GM19452 (cell line): Measurements from ENCODE around the gene SORBS2.

Experiments used
- ATAC-seq: cut with Tn5 transposase; IDR thresholded peaks from one replicate; pipeline ENCODE4 v1.9.1; 2021; ENCODE audit not compliant: unreplicated experiment

Gene SORBS2

DNA sequence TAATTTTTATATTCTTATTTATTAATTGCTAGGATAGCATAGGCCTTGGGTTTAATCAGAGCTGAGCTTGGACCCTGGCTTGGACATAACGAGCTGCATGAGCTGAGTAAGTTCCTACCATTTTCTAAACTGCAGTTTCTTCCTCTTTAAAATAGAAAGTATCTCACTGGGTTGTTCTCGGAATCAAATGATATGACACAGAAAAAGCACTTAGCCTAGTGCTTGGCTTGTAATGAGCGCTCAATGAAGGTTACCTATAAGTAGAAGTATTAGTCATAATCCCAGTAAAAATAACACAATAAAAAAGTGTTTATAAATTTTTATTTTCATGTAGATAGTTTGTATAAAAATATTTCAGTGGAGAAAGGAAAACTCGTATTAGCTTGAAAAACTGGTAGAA lies 163.4 kb downstream of the SORBS2 start:
- no peak for ATAC-seq

DNA sequence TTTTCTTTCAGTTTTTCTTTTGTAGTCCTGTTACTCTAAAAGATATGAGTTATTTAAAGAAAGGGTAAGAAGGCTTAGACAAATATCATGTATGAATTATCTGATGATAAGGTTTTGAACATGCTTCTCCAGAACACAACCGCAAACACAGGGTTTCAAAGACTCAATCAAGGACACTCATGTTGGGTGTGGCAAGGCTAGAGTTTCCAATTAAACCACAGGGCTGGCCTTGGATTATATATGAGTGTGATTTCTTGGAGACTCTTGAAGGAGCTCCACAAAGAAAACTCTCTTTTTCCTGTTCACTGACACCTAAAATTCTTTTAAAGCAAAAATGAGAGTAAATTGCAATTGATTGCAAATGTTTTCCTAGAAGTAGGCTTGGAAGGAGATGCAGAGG lies 166.6 kb downstream of the SORBS2 start:
- ATAC-seq: no peak

DNA sequence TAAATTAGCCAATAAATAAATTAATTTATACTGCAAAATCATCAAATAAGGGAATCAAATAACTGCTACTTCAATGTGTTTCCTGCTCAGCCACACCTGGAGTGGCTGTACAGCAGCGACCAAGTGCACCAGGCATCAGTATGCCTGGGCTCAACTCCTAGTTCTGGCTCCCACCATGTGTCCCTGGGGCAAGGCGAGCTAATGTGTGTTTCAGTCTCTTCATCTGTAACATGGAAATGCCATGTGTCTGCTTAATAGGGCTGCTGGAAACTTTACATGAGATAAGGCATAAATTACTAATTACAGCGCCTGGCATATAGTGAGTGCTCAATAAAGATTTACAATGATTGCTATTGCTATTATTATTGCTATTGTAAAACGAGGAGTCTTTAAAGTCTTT lies 167.6 kb downstream of the SORBS2 start:
- ATAC-seq: no peak

DNA sequence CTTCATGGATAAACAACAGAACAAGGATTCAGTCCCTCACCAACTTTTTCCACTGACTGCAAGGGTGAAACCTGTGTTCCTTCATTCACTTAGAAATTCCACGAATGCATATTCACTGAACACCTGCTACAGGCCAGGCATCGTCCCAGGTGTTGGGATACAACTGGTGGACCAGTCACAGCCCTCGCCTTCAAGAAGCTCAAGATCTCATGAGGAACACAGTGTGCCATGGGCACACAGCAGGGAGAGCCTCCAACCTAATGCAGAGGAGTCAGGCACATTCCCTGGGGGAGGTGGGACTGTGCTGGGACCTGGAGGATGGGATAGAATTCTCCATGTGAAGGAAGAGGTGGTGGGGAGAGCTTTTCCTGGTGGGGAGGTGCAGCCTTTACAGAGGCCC lies 169.1 kb downstream of the SORBS2 start:
- no peak for ATAC-seq

DNA sequence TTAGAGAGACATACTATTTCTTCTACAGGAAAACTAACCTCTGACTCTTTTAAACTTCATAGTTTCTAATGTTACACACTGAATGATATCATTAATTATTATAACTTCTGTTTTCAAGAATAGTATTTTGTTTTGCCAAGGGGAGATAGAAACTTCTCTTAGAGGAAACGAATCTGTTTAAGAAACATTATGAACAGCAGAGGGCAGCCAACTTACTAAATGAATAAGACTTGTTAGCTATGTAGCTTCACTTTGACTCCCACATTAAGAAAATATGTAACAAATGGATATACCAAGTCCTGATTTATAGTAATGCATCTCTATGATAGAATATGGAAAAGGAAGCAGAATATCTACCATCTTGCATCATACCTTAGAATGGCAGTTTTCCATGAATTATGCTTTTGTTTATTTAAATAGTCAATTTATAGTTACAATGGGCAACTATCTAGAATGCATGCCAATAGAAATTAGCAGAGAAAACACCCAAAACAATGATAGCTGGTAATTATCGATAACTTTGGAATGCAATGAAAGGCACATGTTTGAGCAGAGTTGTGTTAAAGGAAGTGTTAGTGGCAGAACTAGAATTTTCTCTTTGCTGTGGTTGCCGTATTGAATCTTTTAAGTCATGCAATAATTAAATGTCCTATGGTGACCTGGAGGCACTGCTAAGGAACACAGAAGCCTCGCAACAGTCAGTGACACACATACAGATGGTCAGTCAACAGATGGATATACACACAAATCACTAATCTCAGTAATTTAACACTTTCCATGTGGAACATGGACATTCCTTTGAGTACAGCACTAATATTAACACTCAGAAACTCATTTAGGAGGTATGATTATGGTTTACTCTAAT lies 171.0 kb downstream of the SORBS2 start:
- no peak for ATAC-seq

DNA sequence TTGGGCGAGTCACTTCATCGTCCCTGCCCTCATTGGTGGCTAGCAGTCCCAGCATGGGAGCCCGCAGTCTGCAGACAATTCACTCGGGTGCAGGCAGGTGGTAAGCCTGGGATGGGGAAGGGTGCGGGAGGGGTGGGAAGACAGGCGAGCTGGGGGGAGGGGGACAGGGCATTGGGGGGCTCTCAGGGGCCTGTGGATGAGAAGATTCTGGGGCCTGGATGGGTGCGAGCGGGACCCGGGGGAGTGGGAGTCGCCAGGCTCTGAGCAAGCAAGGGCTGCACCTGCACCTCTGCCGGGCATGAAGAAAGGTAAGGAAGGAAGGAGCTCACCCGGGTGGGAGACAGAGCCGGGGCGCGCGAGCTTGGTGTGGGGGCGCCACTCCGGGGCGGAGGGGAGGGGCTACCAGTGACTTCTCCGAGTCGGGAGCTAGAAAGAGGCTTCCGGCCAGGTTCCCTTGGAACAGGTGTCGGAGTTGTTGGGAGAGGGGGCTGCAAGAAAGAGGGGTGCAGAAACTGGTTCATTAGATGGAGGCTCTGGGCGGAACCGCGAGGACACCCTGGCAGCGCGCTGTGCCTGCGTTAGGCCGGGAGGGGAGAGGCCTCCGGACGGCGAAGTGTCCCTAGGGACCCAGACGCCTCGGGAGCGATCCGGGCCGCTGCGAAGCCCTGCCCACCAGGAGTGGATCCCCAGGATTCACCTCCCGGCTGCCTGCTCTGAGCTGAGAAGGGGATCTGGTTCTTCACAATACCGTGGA lies 173.3 kb downstream of the SORBS2 start:
- ATAC-seq: no peak

DNA sequence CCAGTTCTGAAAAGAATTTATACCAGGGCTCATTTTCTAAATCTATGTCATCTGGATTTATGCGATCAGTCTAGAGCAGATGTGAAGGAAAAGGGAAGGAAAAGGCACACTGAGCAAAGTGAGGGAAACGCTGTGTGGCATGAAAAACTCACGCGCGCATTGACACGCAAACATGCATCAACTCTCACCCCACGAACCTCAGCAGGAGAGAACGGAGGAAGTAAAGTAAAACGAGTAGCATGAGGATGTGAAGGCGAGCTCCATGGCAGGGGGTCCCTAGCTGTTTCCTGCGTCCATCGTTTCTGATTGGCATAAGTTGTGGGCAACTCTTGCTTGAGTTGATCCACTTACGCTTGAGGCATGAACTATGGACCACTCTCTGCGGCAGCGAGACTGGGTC lies 173.9 kb downstream of the SORBS2 start:
- ATAC-seq: no peak

DNA sequence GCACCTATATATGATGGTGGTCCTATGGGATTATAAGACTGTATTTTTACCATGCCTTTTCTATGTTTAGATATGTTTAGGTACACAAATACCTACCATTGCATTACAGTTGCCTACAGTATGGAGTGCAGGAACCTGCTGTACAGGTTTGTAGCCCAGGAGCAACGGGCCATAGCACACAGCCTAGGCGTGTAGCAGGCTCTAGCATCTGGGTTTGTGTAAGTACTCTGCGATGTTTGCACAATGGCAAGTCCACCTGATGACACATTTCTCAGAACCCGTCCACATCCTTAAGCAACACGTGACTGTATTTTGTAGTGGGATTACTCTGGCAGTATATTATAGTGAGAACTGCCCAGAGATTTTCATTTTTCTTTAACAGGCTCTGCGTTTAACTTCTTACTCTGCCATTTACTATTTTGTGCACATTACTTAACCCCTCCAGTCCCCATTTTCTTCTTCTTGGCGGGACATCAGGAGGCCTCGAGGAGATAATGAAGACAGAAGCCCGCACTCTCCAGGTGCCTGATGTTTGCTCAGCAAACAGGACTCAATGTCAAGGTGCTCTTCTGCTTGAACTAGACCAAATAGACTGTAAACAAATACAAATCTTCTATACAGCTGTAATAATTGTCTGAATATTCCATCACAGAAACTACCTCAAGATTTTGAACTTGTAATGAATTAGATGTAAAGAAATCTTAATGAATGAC lies 174.7 kb downstream of the SORBS2 start:
- ATAC-seq: no peak

DNA sequence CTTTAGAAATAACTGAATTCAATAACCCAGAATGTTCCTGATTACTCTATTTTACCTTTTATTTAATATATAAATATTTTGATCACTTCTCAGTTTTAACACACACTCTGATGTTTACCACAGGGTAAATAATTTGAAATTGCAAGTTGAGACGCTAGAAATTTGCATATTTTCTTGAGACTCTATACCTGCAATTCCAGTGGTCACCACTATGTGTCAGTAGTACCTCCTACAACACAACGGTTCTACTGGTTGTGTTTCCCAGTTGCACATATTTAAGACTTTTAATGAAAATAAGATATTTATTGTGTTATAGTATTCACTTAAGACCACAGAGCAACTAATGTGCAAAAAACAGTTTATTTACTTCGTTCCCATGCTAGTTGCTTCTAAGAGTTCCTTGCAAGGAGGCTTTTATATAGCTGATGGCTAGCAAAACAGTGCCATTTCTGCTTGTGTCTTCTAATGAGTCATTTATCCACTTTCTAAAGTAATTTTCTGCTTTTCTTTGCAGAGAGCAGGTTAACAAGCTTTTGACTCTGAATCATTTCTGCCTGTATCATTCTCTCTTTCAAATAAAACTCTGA lies 177.8 kb downstream of the SORBS2 start:
- no peak for ATAC-seq

DNA sequence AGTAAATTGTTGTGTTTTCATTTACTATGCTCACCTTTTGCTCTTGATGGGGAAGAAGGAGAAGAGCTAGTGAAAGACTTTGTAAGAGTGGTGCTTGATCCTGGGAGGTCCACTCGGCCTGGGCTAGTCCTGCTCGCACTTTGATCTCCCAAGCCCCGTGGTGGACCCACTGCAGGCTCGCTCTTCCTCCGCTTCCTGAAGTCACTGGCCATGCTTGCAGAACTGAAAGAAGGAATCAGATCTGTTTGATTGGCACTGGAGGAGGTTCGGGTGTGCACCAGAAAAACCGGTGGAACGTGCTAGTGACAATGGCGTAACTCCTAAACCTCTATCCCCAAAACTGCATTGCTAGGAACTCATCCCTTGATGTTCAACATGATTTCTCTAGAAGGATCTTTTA lies 185.2 kb downstream of the SORBS2 start:
- no peak for ATAC-seq

DNA sequence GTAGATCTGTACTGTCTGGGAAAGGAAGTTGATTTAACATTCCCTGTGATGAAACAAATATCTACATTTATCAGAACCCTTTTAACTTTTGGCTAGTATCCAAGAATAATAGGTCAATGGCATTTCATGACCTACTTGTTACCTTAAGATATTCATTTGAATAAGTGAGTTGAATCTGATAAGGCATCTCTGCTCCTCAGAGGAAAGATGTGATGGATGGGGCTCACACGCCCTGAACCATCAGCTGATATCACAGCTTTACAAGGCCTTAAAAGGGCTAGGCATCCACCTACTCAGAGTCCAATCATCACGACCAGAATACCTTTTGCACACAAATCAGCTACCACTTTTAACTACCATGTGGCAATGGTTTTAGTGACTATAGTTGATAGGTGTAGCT lies 186.5 kb downstream of the SORBS2 start:
- no peak for ATAC-seq

DNA sequence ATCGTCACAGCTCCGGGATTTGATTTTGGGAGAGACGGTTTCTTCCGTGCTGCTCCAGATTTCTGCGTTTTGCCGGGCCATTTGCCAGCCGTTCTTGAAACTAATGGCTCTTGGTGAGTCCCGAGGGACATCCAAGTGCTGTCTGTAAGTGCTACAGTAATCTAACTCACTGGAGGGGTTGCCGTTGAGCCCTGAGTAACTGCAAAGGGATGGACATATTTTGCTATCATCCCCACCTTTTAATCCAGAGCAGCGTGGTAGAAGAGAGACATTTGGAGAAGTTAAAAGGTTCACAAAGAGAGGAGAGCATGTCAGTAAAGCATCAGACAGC lies 187.8 kb downstream of the SORBS2 start:
- ATAC-seq: no peak

DNA sequence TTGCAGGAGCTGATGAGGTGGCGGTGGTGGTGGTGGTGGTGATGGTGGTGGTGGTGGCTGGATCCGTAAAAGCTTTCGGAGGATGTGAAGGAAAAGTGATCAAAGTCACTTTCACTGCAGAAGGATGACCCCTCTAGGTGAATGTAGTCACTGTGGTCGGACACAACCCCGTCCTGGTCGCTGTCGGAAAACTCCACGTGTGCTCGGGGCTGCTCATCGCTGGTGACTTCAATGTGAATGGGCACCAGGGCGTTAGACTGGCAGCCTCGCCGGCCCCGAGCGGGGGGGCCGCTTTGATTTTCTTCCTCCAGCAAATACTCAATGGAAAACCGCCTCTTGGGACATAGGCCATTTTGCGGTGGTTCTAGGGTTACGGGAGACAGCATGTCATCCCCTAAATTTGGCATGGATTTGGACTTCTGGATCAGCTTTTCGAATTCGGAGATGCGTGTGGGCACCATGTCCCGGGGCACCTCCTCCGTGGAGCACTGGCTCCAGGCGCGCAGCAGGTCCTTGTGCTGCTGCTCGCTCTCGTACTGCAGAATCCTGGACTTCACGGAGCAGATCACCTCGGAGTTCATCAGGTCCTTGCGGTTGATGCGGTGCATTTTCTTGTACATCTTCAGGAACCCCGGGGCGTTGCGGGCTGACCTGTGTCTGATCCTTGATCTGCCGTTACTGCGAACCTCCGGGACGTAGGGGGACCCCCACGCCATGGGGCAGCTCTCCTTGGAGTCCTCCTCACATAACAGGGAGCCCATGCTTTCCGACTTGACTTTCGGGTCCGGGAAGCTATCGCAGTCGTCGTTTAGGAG lies 188.3 kb downstream of the SORBS2 start:
- ATAC-seq: no peak

DNA sequence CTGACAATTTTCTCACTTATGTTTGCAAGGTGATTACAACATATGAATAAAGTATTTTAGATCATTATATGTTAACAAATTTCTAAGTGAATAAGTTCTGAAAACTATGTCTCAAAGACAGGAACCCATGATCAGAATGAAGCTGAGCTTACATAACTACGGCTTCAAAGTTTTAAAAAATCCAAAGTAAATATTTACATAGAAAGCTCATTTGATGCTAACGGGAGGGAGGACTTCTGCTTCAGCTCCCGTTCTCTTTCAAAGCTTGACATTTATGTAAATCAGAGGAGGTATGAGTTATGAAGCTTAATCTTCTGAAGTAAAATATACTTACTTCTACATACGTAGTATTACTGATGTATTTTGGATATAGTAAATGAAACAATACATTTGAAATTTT lies 203.8 kb downstream of the SORBS2 start:
- ATAC-seq: no peak

DNA sequence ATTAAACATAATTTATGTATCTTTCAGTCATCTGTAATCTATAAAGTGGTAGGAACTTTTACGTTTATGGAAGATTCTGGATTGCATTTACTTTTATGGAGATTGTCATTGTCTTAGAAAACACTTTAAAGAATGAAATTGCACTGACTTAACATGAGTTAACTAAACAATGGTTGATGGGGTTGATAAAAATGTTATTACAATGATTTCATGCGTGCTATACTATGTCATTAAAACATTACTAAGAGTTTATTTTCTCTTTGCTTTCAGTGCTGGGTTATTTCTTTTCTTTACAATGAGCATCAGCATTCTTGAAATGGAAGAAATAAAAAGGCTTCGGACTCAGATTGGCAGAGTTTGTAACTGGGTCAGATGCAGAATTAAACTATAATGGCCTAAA lies 209.6 kb downstream of the SORBS2 start:
- ATAC-seq: no peak

DNA sequence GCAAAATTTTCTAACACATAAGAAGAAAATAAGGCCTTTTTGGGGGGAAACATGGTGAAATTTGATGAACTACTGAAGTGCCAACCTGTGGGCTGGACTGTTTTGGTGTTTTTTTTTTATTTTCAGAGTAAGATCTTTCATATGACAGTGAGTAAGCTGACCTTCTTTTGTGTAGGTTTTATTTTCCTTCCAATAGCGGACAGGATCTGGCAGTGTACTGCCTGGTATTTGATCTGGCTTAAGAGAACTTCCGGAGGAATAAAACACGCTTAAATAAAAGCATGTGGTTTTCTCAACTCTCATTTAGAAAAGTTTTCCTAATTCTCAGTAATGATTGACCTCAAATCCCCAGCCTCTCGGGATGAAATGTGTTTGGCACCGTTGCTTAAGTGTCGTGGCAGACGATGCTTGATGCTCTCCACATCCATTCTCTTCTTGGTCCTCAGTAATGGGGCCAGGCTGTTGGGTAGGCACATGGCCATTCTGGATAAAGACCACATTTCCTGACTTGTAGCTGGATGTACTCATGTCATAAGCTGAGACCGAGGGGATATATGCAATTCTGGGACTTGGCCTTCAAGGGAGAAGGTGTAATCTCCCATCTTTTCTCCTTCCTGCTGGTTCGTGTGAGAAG lies 211.1 kb downstream of the SORBS2 start:
- no peak for ATAC-seq

DNA sequence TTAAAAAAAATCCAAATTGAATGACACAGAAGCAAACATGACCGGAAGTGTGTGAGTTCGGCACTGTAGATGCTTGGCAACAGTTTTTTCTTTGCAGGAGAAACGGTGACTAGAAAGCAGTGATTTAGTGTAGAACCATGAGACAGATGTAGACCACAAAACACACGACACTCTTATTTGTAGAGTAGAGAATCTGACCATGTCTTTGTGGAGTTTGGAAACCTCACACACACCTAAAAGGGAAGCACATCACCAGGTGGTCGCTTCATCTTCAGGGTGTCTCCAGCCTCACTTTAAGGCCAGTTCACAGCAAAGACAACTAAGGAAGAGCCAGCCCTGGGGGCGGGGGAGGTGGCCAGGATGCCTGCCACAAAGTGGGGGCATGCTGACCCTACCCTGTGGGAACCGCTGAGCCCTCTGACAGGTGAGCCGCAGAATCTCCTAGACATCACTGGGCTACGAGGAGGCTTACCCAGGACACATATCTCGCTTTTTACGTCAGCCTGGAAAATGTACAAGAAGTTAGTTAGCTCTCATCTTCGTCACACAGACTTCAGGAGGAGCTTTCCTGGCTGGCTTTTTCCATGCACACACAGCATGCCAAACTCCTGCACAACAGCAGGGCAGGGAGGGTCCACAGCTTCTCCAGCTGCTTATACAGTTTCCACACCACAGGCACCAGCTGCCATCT lies 212.3 kb downstream of the SORBS2 start:
- ATAC-seq: no peak

DNA sequence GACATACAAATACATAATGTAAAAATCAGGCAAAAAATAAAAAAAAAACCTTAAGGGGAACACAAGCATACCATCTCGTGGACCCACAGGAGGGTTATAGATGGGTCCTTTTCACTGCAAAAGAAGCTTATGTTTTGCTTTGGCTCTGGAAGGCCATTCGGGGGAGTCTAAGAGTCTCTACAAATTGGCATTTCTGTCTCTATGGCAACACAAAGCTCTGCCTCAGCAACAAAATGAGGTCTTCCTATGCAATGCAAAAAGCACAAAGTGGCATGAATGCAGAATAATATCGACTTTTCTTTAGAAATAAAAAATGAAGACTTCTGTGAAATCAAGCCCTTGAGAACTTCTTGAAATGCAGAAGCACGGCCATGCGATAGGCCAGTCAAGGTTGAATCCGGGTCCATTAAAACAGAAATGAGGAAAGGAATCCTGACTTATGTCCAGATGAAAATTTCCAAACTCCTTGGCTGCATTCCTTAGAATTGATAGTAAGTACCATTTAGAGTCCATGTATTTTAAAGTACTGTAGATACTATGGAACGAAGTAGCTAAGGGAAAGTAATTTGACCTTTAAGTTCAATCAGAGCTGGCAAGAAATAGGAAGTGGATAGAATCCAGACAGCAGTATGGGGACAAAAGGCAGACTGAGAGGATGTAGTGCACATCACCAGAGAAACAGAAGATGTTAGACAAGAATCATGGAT lies 213.0 kb downstream of the SORBS2 start:
- ATAC-seq: no peak
